ENCODE results near the gene ACSM2A.

- no peak for TF ChIP-seq CTCF (IDR thresholded peaks at IDR 0.05)
- TF ChIP-seq POLR2A (IDR thresholded peaks at IDR 0.05): no peak
Measured at GRCh38 chr16:20402651-20403050, 48.7 kb upstream of the ACSM2A start.

Measured in uterus (tissue), 2 donors.